GM18867 (cell line): ENCODE measurements around the gene PURA.

Experiments
- ATAC-seq: cut with Tn5 transposase; IDR thresholded peaks from one replicate; pipeline ENCODE4 v1.9.1; 2021; ENCODE audit warnings: mild to moderate bottlenecking, moderate library complexity; ENCODE audit not compliant: unreplicated experiment

Gene PURA

DNA sequence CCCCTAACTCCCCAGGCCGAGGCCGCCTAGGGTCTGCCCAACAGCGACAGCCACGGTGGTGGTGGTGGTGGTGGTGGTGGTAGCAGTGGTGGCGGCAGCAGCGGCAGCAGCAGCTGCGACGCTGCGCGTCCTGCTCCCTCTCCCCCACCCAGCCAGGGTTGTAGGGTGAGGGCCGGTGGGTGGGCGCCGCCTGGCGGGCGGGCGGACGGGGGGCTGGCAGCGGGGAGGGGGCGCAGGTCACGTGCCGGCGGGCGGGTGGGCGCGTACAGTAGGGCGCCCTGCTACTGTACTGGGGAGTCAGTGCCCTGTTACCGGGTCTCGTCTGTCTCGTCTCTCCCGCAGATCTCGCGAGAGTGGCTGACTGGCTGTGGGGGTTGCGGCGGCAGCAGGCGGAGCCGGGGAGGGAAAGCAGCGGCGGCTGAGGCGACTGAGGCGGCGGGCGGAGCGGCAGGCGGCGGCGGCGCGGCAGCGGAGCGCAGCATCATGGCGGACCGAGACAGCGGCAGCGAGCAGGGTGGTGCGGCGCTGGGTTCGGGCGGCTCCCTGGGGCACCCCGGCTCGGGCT lies at the start of gene PURA:
Gene PURA, plus strand, starts transcription at position 411 of the 565 bp plus-strand sequence. Its CDS starts 73 bp downstream, at position 484.
- peak; percentile 89 for ATAC-seq

- ATAC-seq, result no peak
Measured at GRCh38 chr5:140072812-140073211, 41.1 kb upstream of the PURA start.

GRCh38 chr5:140073296-140073695 lies 40.6 kb upstream of the PURA start:
- no peak for ATAC-seq

DNA sequence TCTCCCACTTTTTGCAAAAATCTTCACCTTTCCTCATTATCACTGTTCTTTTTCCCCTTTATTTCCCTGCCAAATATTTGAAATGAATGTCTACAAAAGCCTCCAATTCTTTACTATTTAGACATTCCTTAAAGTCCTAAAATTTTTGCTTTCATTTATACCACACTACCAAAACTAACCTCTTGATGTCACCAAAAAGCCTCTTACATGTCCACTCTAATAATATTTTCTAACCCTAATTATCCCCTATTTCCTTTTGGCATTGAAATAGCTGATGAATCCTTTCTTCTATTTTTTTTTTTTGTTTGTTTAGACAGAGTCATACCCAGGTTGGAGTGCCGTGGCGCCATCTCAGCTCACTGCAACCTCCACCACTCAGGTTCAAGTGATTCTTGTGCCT lies 38.5 kb upstream of the PURA start:
- ATAC-seq, result no peak

- no peak for ATAC-seq
Measured at GRCh38 chr5:140076142-140076541, 37.8 kb upstream of the PURA start.

DNA sequence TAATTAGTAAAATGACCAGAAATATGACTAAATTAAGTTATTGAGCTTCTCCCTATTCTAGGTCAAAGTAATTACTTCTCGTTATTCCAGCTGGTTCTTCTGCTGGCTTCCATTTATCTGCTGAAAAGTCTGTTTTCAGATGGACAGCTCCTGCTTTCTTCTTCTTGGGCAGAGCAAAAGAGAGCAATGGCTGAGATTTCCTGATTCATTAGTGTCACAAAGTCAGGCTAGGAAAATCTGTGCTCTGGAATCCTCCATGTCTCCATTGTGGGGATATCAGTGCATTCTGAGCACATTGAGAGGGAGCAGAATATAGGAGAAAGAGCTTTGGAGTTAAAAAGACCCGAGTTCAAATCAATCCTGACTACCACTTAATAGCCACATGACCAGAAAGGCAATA lies 37.1 kb upstream of the PURA start:
- no peak for ATAC-seq

GRCh38 chr5:140083120-140083519 lies 30.8 kb upstream of the PURA start:
- no peak for ATAC-seq

GRCh38 chr5:140083650-140084049 lies 30.3 kb upstream of the PURA start:
- no peak for ATAC-seq

DNA sequence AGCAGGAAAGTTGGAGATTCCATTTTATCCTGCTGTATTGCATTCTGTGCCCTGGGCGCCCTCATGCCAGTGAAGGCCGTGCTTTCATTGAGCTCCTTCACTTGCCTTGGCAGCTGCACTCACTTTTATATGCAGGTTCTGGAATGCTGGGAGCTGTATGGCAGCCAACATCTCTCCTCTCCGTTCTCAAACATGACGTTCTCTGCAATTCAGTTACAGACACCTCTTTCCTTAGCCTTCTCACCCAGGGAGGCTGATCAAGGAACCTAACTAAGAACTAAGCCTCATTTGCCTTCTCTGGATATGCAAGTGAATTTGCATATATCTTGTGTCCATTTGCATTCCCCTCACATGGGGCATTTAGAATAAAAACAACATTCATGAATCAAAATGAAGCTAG lies 29.4 kb upstream of the PURA start:
- no peak for ATAC-seq

GRCh38 chr5:140090251-140090650 lies 23.7 kb upstream of the PURA start:
- ATAC-seq, result no peak

GRCh38 chr5:140093179-140093578 lies 20.7 kb upstream of the PURA start:
- no peak for ATAC-seq

GRCh38 chr5:140093866-140094265 lies 20.0 kb upstream of the PURA start:
- ATAC-seq, result no peak

GRCh38 chr5:140094889-140095288 lies 19.0 kb upstream of the PURA start:
- ATAC-seq, result no peak

GRCh38 chr5:140101179-140101578 lies 12.7 kb upstream of the PURA start:
- ATAC-seq, result no peak

DNA sequence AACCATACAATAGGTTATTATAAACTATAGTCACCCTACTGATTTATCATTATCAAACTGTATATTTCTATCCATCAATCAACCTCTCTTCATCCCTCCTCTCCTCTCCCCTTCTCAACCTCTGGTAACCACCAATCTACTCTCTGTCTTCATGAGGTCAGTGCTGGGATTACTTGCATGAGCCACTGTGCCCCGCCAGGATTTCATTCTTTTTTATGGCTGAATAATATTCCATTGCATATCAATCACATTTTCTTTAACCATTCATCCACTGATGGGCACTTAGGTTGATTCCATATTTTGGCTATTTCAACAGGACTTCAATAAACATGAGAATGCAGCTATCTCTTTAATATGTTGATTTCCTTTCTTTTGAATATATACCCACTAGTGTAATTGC lies 10.8 kb upstream of the PURA start:
- ATAC-seq, result no peak

DNA sequence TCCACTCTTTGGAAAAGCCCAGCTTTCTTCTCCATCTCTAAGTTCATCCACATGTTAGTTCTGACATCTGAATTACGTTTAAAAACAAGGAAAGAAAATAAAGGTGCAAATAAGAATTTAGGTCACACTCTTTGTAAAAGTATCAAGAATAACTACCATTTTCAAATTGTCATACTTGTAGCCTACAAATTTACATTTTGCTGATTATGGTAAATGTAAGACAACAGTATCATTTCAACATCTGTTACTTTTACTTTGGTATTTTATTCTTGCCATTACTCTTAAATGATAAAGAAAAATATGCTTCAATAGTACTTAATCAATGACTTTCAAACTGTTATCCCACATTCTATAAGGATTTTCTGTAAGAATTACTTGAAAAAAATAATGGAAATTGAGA lies 9.8 kb upstream of the PURA start:
- no peak for ATAC-seq

GRCh38 chr5:140106101-140106500 lies 7.8 kb upstream of the PURA start:
- ATAC-seq, result no peak

DNA sequence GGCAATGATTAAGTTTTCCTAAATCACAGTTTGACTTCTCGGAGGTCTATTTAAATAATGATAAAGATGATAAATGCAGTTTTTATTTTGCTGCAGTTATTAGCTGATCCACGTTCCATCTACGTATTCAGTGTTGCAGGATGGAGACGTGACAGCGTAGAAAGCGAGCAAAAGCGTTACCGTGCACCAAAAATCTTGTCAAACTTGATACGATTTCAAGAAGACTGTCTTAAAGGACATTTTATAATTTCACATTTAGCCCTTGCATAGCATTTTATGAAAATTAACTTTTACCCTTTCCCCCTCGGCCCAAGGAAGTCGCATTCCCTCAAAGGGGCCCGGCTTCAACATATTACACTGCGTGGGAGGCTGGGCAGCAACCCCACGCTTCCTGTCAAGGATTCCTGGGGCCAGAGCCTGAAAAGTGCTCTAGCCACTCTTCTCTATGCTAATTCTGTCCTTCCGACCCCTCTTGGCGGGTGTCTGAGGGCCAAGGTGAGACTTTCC lies 7.1 kb upstream of the PURA start:
- no peak for ATAC-seq

DNA sequence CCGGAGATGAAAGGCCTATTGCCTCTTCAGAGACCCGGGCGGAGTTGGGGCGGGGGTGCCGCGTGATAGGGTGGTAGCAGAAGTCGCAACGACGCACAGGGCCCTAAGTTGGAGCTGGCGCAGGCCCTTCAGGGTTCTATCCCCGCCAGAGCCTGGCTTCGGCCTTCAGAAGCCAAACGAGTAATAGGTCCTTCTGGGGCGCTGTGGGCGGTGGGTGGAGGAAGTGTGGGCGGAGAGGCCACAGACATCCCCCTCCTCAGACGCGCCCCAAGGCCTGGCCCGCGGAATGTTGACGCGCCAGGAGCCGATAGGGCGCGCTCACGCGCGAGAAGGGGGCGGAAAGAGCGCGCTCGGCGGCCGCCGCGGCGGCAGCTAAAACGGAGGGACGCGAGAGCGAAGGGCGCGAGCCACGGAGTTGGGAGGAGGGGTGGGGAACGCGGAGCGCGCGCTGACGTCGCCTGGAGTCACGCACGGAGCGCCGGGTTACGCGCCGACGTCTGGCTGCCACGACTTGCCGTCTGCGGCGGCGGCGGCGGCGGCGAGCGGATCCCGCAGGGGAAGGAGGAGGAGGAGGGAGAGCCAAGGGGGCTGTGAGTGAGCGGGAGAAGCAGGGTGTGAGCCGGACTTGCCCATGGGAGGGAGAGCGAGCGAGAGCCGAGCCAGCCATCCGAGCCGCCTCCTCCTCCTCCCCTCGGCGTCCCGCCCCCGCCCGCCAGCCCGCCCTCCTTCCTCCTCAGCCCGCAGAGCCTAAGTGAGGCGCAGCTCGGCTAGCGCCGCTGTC lies 6.4 kb upstream of the PURA start:
- ATAC-seq, result peak; percentile 92

DNA sequence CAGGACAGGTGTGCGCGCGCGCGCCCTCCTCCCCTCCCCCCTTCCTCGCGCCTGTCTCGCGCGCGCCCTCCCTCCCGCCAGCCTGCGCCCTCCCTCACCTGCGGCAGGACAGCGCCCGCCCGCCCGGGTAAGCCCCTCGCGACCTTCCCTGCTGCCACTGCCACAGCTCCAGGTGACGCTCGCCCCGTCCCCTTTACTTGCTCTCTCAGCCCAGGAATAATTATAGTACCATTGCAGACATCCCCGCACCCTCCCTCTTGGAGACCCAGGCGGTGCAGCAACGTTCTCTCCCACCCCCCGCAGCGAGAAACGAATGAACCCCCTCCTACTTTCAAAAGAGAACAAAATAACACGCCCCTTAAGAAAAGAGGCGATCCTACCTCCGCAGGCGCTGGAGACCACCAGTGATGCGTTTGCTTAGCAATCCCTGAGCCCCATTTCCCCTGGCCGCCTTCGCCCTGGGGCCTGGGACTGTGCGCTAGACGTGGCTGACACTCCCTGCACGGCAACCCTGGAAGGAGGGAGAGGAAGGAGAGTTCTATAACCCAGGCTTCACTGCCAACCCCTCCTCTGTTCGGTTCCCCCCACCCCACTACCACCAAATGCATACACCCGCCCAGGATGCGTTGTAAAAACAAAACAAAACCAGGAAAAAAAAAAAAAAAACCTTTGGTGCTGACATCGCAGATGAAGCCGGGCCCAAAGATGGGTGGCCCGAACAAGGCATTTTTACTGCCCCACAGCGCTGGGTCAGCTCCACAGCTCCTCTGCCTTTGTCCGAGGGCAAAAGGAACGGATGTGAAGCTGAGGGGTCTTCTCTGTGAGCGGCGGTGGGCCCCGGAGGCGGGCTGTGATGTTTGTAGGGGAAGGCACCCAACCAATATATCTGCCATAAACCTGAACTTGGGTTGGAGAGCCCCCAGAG lies 5.6 kb upstream of the PURA start:
- ATAC-seq, result no peak

DNA sequence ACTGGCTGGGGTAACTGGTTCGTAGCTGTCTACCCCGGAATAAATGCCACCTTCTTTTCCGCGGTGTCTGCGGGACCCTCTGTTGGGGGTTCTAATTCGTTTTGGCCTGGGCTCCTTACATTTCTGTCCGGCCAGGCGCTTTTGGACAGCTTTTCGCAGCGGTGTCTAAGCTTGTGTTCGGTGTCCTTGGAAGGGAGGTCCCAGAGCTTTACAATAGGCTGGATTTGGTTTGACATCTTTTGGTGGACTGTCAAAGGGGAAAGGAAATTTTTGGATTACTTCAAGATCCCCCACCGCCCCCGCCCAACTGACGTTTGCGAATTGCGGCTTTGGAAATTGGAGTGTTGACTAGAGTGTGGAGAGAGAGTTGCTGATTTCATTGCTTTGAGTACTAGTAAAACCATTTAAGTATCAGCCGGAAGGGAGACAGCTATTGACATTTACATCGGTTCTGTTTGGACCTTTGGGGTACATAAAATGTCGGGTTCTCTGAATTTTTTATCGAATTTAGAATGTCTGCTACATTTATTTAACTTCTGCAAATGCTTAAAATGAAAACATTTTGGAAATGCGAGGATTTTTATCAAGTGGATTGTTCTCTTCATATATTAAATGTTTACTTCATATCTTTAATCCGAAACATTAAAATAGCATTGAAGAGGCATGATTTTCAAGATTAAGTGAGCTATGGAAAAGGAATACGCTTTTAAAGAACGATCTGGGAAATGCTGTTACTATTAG lies 4.7 kb upstream of the PURA start:
- no peak for ATAC-seq
